GM12801 (cell line): Measurements from ENCODE around the gene LINS1.

ENCODE experiments used
- CTCF ChIP-seq: IDR thresholded peaks from one replicate; pipeline ENCODE4 v1.5.1; 2011; ENCODE audit warnings: control low read depth; ENCODE audit not compliant: insufficient read length; ENCODE audit errors: extremely low read depth

Gene LINS1

DNA sequence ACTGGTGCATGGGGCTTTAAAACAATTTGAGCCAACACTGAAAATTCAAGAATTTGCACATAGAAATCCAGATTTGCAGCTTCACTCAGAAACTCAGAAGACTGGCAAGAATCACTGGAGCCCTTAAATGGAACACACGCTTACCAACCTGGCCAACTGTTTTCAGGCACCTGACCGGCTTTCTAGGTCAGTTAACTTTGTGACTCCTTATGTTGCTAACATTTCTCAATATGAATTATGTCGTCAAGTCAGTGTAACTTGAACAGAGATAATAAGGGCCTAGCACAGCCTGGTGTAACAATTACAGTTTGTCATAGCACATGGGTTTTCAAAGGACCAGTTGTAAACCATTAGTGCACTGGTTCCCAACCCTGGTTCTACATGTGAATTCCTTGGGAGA lies 80.1 kb downstream of the LINS1 start:
- no peak for TF ChIP-seq CTCF

- TF ChIP-seq CTCF, result no peak
Observed at GRCh38 chr15:100520132-100520921, 81.7 kb downstream of the LINS1 start.

DNA sequence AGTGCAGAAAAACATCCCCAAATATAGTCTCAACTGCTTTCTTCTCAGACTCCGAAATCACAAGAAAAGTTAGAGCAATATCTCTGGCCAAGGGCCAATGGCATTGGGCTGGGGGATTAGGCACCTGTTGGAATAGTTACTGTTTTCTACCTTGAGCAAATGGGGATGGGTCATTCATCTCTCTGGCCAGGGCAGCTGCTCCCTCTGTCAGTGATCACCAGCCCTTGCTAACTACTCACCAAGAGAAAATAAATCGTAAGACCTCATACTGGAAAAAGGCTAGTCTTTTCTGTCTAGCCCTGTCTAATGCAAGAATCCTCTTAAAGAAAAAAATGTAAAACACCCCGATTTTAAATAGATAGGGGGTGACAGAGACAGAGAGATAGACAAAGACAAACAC lies 84.1 kb downstream of the LINS1 start:
- no peak for TF ChIP-seq CTCF
